ENCODE results near the gene TEX35.

GRCh38 chr1:178516110-178516509 is 3.2 kb downstream of the TEX35 start:
- TF ChIP-seq, protein P1, sequence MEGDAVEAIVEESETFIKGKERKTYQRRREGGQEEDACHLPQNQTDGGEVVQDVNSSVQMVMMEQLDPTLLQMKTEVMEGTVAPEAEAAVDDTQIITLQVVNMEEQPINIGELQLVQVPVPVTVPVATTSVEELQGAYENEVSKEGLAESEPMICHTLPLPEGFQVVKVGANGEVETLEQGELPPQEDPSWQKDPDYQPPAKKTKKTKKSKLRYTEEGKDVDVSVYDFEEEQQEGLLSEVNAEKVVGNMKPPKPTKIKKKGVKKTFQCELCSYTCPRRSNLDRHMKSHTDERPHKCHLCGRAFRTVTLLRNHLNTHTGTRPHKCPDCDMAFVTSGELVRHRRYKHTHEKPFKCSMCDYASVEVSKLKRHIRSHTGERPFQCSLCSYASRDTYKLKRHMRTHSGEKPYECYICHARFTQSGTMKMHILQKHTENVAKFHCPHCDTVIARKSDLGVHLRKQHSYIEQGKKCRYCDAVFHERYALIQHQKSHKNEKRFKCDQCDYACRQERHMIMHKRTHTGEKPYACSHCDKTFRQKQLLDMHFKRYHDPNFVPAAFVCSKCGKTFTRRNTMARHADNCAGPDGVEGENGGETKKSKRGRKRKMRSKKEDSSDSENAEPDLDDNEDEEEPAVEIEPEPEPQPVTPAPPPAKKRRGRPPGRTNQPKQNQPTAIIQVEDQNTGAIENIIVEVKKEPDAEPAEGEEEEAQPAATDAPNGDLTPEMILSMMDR (IDR thresholded peaks at IDR 0.05) = no peak
- TF ChIP-seq POLR2A (IDR thresholded peaks at IDR 0.05) = no peak
- no peak for TF ChIP-seq POLR2AphosphoS5 (IDR thresholded peaks at IDR 0.05)
- no peak for TF ChIP-seq EP300 (IDR thresholded peaks at IDR 0.05; ENCODE audit: low read depth)

Data from transverse colon (tissue), 4 donors.